Measurements from ENCODE around the gene KLHL35.

DNA sequence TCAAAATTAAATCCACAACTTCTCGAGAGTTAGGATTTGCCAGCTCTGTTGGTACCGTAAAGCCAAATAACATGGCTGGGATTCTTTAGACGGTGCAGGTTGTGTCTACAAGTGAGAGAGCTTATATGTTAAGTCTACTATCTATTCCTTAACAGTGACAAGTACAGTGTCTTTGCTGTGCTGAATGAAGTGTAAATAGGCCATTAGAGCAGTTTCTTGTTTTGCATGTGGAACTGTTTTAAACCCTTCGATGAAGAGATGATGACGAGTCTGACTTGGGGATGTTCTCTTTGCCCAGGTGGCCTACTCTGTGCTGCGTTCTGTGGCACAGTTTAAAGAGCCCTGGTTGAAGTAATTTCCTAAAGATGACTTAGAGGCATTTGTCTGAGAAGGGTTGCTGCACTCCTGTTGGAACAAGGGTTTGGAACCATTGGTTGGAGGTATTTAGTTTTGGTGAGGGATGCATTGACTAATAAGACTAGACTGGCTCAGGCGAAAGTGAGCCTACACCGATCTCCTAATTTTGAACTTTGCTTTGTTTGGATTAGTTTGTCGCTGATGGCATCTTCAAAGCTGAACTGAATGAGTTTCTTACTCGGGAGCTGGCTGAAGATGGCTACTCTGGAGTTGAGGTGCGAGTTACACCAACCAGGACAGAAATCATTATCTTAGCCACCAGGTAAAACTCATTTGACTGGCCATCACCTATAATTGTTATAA lies 32.7 kb downstream of the KLHL35 start:
- TF ChIP-seq, protein P1, sequence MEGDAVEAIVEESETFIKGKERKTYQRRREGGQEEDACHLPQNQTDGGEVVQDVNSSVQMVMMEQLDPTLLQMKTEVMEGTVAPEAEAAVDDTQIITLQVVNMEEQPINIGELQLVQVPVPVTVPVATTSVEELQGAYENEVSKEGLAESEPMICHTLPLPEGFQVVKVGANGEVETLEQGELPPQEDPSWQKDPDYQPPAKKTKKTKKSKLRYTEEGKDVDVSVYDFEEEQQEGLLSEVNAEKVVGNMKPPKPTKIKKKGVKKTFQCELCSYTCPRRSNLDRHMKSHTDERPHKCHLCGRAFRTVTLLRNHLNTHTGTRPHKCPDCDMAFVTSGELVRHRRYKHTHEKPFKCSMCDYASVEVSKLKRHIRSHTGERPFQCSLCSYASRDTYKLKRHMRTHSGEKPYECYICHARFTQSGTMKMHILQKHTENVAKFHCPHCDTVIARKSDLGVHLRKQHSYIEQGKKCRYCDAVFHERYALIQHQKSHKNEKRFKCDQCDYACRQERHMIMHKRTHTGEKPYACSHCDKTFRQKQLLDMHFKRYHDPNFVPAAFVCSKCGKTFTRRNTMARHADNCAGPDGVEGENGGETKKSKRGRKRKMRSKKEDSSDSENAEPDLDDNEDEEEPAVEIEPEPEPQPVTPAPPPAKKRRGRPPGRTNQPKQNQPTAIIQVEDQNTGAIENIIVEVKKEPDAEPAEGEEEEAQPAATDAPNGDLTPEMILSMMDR (IDR thresholded peaks at IDR 0.05) = no peak
- no peak for TF ChIP-seq POLR2AphosphoS5 (IDR thresholded peaks at IDR 0.05)
